ENCODE measurements around the gene SIRPA.

SIRPA gene

DNA sequence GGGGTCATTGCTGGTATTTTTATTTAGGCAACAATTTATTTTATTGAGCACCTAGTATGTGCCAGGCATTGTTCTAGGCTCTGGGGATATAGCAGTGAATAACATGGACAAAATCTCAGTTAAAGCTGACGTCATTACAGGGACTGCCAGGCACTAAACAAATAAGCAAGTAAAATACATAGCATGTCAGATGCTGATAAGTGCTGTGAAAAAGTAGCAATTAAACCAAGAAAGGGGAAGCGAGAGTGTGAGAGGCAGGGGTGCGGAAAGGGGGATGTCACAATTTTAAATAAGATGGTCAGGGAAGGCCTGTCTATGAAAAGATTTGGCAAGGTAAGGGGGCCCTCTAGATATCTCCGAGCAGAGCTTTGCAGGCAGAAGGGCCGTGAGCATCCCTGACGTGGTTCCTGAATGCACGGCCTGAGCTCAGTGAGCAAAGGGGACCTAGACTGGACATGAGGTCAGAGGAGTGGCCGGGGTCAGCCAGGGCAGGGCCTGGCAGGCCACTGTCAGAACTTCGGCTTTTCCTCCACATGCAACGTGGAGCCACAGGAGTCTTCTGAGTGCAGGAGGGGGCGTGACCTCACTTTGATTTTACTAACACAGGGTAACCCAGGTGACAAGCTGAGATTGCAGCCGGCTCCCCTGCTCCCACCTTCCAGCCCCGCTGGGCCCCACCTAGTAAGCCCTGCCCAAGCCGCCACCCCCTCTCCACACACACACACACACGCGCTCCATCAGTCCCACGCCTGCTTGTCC lies 24.2 kb upstream of the SIRPA start:
- DNase-seq (ENCODE audit: low read depth), result no peak

DNA sequence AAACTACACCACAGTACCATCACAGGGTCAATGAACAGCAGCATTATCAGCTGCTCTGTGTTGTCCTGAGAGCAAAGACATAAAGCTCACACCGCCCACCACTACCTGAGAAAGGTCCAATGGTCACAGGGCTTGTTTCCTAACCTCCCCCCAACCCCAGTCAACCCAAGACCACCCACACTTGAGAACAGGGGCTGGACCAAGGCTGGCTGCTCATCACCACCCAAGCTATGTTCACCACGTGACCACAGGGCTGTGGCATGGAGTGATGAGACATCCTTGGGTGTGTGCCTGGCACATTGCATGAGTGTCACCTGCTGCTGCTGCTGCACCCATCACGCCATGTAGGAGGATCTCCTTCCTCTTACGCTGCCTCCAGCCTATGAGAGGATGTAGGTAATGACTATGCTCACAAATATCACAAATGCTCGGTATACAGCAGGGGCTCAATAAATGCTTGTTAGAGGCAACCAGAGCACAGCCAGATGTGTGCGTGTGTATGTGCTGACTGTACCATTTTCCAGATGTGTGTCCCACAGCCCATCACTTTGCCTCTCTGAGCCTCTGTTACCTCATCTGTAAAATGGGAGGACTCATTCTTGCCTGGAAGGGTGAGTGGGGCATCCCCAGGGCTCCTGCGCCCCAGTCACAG lies 23.3 kb upstream of the SIRPA start:
- no peak for DNase-seq (ENCODE audit: low read depth)

DNA sequence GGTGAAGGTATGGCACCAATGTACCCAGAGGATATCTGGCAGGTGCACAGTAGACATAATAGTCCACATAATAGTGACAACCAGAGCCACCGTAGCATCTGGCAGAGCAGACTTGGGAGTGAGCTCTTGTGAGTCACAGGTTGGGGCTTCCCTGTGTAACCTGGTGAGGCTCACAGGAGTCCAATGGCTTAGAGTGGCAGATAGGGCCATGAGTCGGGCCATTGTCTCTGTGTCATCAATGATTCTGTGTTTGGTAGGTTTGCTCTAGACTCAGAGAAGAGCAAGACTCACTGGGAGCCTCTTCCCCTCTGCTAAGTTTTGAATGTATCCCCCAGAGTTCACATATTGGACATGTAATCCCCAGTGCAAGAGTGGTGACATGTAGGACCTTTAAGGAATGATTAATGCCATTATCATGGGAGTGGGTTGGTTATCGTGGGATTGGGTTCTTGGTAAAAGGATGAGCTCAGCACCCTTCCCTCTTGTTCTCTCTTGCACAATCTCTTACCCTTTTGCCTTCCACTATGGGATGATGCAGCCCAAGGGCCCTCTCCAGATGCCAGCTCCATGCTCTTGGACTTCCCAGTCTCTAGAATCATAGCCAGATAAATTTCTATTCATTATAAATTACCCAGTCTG lies 22.6 kb upstream of the SIRPA start:
- DNase-seq (ENCODE audit: low read depth), result no peak

DNA sequence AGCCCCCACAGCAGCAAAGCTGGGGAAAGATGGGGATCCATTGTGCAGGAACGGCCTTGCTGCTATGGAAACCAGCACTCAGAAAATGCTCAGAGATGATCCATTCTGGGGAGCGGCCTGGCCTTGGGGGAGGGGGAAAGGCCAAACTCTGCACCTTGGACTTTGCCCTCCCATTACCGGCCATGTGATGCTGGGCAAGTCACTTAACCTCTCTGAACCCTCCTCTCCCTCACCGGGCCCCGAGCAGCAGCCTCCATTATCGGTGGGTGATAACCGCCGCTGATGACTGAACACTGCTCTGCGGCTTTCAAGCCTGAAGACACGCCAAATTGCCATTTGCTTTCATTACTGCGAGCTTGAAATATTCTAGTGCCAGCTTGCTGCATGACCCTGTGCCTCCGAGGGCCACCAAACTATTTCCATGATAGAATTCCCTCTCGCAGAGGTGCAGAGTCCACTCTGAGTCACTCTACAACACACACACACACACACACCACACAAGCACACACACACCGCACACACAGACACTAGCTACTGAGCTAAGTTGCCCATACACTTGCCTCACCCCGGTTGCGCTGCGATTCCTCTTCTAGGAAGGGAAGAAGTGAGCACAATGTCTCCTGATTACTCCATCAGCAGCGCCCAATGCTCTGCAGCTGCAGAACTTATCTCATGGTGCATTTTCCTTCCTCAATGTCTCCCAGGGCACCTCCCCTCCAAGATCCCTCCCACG lies 20.6 kb upstream of the SIRPA start:
- DNase-seq (ENCODE audit: low read depth), result no peak

DNA sequence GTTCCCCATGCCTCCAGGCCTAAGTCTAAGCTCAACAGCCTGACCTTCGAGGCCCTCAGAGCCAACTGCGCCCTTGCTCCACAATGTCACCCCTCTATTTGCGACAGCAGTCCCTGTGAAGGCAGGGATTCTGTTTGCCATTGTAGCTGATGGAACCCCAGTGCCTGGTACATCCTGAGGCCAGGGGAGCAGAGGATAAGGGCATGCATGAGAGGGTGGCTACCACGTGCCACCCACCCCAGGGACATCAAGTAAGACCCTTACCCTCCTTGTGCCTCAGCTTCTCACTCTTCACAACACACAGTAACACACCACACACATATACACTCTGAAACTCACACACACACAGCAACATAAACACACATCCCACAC lies 20.0 kb upstream of the SIRPA start:
- DNase-seq (ENCODE audit: low read depth), result no peak

DNA sequence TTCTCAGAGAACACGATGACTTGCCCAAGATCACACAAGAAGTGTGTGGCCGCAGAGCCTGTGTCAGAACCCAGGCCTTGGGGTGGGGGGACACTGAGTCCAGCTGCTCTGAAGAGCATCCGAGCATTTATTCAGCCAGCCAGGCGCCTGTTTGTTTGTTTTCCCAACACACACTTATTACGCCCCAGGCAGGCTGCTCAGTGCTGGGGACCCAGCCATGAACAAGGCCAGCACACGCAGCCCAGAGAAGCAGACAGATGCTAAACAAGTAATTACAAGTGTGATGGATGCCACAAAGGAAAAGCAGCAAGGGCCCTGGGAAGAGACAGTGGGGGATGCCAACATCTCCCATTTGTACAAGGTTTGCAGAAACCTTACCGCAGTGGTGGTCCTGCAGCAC lies 19.4 kb upstream of the SIRPA start:
- no peak for DNase-seq (ENCODE audit: low read depth)

DNA sequence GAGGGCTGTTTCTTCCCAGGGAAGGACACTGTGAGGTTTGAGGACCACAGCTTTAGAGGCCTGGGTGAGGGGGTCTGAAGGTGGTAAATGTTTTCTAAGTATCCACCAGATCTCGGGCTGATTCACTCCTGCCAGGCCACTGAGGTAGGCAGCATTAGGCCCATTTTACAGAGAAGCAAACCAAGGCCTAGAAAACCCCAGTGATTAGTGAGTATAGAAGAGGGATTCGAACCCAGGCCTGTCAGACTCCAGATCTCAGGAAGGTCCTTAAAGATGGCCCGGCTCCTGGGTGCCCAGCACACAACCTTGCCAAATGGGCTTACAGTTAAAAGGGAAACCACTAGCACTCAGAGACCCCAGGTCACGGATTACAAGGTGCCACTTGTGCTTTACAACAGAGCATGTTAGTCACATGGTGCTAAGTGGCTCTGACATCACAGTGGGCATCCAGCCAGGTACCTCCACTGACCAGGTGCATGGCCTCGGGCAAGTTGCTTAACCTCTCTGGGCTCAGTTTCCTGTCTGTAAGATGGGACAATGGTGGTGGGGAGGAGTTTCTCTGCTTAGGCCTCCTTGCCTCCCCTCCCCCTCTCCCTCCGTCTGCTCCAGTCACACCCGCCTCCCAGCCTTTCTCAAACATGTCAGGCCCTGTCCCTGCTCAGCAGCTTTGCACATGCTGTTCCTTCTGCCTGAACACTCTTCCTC lies 18.8 kb upstream of the SIRPA start:
- DNase-seq (ENCODE audit: low read depth), result no peak

DNA sequence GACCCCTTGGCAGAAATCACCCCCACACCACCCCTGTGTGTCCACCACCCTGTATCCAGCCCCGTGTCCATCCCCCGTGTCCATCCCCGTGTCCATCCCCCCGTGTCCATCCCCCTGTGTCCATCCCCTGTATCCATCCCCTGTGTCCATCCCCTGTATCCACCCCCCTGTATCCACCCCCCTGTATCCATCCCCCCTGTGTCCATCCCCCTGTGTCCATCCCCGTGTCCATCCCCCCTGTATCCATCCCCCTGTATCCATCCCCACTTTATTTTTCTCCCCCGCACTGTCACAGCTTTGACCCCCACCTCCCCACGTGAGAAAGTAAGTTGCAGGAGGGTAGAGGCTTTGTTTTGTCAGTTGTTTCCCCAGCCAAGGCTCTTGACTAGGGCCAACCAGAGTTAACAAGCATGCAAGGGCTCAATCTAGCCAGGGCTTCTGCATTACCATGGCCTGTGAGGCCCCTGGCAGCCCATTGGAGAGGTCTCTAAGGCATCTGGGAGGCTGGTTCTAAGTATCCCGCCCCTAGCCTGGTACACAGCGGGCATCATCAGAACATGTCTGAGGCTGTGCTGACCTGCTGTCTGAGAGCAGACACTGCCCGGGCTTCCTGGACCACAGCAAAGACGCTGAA lies 18.1 kb upstream of the SIRPA start:
- no peak for DNase-seq (ENCODE audit: low read depth)

DNA sequence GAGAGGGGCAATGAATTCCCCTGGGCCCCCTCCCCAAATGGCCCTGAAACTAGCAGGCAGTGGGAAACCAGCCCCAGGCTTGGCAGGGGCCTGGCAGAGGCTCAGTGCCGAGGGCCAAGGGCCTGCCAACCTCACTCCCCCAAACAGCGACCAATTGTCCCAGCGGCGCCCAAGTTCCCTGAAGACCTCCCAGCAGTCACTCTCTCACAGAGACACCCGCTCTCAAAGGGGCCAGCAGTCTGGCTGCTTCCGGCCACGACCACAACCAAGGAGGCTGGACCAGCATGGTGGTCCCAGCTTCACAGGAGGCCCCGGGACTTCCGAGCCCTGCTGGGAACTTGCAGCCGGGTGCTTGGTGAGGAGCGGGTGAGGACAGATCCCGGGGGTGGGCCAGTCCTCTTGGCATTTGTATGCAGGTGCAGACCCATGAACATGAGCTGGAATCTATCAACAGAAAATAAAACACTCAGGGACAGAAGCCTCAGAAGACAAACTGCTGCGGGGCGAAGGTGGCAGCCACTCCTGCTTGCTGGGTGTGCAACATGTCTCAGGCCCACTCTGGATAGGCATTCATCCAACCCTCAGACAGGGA lies 17.5 kb upstream of the SIRPA start:
- DNase-seq (ENCODE audit: low read depth), result no peak

DNA sequence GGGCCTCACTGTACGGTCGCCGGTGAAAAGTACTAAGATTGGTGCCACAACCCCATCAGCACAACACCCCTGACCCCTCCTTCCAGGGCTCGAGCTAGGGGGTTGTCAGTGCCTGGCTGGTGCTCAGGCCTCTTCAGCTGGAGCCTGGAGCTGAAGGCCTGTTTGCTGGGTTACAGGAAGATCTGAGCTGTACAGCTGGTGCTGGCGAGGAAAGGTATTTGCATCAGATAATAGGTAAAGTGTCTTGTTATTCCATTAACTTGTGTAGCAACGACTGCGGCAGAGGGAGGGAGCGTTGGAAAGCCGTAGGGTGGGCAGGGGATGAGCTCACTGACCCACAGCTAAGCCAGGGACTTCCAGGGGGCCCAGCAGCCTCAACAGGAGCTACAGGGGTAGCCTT lies 15.8 kb upstream of the SIRPA start:
- DNase-seq (ENCODE audit: low read depth), result no peak

DNA sequence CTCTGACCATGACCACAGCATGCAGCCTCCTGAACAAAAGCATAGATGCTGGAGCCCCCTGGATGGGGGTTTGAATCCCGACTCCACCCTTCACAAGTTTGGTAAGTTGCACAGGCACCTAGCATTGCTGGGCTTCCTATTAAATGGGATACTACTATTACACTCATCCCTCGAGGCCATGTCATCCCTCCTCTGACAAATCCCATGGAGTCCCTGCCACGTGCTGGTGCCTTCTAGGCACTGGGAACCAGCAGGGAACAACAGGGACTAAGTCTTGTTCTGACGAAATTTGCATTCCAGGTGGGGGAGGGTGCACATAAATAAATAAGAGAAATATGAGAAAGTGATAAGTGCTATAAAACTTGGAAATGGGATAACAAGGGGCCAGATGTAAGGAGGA lies 15.3 kb upstream of the SIRPA start:
- no peak for DNase-seq (ENCODE audit: low read depth)

DNA sequence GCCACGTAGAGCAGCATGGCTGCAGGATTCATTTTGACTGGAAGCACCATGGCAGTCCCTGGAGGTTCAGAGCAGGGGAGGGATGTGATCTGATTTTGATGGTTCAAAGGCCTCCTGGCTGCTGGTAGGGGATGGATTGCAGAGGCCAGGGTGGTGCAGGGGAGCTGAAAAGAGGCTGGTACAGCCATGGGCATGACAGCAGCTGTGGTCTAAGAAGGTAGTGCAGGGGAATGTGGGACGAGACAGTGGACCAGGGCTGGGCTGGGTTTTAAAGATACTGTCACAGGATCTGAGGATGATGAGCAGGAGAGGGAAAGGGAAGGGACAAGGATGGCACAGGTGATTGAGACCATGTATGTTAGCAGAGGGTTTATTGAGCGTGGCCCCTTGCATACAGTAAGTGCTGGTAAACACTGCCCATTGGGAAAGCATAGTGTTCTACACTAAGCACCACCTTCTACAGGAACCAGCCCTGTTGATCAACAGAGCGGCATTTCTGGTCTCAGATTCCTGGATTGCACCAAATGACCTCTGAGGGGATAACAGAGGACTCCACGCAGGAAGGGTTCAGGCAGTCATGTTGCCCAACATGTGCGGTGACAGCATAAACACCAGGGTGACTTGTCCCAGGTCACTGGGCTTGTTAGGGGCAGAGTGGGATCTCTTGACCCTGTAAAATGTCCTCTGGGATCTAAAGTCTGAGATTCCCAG lies 14.5 kb upstream of the SIRPA start:
- no peak for DNase-seq (ENCODE audit: low read depth)

DNA sequence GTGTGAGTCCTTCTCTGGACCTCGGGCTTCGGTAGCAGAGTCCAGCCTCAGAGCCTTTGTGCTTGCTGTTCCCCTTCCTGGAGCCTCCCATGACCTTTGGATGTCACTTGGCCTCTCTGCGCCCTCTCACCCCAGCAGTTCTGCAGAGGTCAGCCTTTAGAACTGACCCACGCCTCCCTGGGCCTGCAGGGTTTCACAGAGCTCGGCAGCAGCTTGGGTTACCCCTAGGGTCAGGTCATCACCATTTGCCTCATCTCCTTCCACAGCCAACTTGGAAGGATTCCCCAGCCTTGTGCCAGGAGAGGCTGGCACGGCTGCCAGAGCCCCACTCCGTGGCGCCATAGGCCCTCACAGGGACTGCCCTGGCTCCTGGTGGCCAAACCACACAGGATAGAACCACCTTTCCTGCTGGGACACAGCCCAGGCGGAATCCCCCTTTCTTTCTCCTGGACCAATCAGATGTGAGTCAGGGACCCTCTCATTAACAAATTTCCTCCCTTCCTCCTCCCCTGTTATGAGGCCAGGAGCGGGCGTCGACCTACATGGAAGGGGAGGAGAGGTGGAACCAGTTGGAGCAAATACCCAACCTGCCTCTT lies 13.9 kb upstream of the SIRPA start:
- no peak for DNase-seq (ENCODE audit: low read depth)

DNA sequence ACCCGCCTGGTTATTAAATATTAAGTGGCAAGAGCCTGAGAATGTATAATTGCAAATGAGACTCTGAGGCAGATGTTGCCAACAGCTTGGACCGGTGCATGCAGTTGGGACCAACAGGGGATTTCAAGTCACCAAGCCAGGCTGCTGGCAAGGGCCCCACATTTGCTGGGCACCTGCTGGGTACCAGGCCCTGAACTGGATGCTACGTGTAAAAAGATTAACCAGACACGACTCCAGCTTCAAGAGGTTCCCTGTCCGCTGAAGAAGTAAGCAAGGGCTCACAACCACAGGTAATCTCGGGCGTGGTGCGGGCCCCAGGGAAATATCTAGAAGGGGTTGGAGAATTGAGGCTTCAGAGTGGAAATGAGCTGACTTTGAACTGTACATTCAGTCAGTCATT lies 13.2 kb upstream of the SIRPA start:
- no peak for DNase-seq (ENCODE audit: low read depth)

DNA sequence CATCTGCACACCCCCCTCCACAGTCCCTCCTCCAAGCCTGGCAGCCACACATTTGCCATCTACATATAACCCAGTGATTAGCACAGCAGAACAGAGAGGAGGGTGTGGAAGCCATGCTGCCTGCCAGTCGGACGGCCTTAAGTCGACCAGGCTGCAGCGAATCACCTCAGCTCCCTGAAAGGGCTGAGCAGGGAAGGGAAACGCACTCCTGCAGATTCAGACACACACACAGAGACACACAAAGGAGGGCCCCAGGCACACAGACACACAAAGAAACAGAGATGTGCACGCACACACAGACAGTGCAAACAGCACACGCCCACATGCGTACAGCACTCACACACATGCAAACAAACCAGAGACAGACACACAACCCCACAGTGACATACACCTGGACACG lies 11.2 kb upstream of the SIRPA start:
- DNase-seq (ENCODE audit: low read depth), result no peak

DNA sequence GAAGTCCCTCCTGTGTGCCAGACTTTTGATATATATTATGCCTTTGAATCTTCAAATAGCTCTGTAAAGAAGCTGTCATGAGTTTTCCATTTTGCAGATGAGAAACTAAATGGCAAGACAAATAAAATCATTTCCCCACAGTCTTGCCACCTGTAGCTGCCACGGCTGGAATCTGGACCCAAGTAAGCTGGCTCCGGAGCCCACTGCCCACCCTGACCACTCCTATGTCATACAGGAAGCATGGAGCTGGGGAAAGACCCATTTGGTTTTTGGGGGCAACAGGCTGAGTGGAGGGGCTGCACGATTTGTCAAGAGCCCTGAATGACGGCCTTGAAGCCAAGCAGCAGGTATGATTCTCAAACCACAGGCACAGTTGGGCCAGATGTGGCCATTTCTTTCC lies 10.0 kb upstream of the SIRPA start:
- DNase-seq (ENCODE audit: low read depth), result no peak

DNA sequence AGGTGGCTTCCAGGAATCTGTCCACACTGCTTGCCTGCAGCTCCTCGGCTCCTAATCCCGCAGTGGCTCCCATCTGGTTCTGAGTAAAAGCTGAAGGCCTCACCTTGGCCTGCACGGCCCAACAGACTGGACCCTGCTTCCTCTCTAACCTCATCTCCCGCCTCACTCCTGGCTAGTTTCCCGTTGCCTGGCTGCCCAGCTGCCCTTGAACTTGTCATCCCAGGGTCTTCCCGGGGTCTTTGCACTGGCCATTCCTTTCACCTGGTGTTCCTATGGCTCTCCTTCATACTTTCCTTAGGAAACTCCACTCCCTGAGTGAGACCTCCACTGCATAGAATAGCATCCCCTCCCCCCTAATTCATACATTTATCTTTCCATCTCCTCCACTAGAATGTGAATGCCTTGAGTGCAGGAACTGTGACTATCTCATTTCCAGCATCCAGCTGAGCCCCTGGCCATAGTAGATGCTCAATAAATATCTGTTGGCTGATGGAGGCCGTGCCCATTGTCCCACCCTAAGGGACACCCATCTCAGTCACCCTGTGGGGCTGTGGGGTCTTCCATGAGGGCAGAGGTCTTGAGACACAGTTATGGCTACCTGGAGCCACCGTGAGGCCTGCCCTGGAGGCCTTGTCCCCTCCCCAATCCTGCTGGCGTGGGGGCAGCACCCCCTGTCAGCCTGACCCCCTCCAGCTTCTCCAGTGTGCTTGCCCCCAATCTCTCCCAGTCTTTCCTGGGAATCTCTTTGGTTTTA lies 9.1 kb upstream of the SIRPA start:
- no peak for DNase-seq (ENCODE audit: low read depth)

DNA sequence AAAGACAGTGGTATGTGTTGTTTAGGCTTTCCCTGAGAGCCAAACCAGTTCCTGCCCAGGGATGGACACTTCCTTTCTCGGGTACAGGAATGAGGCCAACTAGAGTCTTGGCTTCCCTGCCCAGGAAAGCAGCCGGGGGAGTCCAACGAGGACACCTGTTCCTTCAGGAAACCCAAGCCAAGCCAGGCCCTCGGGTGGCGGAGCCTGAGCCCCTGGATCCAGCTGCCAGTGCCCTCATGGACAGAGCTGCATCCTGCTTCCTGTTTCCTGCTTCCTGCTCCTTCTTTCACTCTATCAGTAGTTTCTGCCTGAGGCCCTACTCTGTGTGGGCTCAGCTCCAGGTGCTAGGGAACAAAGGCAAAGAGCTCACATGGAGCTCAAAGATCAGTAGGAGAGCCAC lies 7.9 kb upstream of the SIRPA start:
- no peak for DNase-seq (ENCODE audit: low read depth)

DNA sequence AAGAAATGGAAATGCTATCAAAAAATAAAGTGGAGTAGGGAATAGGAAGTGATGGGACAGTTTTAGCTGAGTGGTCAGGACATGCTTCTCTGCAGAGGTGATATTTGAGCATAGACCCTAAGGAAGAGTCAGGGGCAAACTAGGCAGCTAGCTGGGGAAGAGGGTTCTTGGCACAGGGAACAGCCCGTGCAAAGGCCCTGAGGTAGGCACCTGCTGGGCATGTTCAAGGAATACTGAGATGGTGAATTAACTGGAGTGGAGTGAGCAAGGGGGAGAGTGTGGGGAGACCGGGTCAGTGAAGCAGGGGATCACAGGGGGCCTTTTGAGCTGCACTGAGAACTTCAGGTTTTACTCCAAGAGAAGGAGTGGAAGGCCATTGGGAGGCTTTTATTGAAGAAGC lies 7.5 kb upstream of the SIRPA start:
- no peak for DNase-seq (ENCODE audit: low read depth)

All from activated T-helper 1 cell treated with Interleukin-2 at 50 U/mL for 16 hours (primary cell).